Kidney epithelial cell (primary cell): ENCODE measurements around the gene ZNF77. TPM values are rescaled to one million over a fixed set of nuclear protein-coding genes. Genes with fewer than 3 reads are reported as not detected.
A peak's percentile ranks its signal among the peaks of the same experiment; 100 is the strongest.

ENCODE experiments used
- DNase-seq: peaks from one replicate; pipeline ENCODE4 v3.0.0-alpha.2; 2010; ENCODE audit warnings: low read depth
- H3K27me3 ChIP-seq: 2 replicates; pipeline ENCODE4 v1.6.0; 2011; ENCODE audit warnings: low read length; ENCODE audit not compliant: control insufficient read depth, insufficient read depth
- H3K36me3 ChIP-seq: 2 replicates; pipeline ENCODE4 v1.5.1; 2011; ENCODE audit warnings: low read length; ENCODE audit not compliant: control insufficient read depth, insufficient read depth
- H3K4me3 ChIP-seq: 2 replicates; pipeline ENCODE4 v1.5.1; 2011; ENCODE audit warnings: low read depth, mild to moderate bottlenecking, control low read depth, low read length
- total RNA-seq: library from RNA; depleted of rRNA; stranded (reverse); fragments of >200 nt; gene quantifications from 2 replicates; pipeline ENCODE4 v1.2.3, GENCODE V29; 2015
- TF ChIP-seq, protein P1 (sequence below): IDR thresholded peaks from 2 replicates; pipeline ENCODE4 v1.5.1; 2011; ENCODE audit warnings: mild to moderate bottlenecking, moderate library complexity, low read length, control low read depth, inconsistent platforms; ENCODE audit not compliant: insufficient read depth, poor library complexity, severe bottlenecking

ZNF77 gene
- total RNA-seq, 1 donor from 2014 or later: 3.1 TPM

DNA sequence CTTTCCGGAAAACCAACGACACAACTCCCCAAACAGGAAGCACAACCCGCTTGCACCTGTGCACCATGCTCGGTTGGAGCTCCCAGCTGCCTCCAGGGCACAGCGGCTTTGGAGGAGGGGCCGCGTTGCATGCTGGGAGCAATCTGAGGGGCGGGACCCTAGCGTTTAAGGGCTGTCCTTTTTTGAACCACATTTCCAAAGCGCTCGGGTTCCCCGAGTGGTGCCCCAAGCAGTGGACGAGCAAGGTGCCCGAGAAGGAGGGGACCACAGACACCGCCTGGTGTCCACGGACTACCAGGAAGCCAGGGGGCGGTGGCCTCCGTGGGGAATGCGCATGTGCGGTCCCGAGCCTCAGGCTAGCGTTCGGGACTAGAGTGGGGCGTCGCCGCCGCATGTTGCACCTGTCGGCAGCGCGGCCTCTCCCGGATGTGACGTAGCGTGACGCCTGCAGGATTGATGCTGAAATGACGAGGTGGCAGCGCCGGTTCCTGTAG lies 56.0 kb downstream of the ZNF77 start:
- no peak for DNase-seq
- H3K4me3 ChIP-seq: no peak overlapping the region

DNA sequence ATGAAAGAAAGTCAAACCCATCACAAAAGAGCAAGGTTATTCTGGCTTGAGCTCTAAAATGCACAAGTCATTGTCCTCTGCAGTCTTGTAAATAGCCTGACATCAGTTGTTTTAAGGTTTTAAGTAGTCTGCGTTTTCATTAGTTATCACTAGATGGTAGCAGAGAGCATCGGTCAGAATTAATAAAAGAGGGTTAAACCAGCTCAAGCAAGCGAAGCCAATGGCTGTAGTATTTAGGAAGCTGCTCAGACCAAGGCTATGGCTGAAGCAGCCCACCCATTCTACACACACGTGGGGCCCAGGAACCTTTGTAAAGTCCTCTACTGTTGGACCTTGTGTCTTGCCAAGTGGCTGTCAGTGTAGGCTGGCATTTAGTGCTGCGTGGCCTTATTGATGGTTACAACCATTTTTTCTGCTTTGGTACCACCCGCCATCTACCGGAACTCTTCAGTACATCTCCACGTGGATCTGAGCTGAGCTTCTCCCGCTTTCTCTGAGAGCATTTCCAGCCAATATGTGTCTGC lies 57.3 kb downstream of the ZNF77 start:
- Histone ChIP-seq H3K4me3 (no peak overlapping the region), H3K27me3 (no peaks in the 10 kb centered on the region), H3K36me3 (no peaks in the 10 kb centered on the region)
- TF ChIP-seq, protein P1, sequence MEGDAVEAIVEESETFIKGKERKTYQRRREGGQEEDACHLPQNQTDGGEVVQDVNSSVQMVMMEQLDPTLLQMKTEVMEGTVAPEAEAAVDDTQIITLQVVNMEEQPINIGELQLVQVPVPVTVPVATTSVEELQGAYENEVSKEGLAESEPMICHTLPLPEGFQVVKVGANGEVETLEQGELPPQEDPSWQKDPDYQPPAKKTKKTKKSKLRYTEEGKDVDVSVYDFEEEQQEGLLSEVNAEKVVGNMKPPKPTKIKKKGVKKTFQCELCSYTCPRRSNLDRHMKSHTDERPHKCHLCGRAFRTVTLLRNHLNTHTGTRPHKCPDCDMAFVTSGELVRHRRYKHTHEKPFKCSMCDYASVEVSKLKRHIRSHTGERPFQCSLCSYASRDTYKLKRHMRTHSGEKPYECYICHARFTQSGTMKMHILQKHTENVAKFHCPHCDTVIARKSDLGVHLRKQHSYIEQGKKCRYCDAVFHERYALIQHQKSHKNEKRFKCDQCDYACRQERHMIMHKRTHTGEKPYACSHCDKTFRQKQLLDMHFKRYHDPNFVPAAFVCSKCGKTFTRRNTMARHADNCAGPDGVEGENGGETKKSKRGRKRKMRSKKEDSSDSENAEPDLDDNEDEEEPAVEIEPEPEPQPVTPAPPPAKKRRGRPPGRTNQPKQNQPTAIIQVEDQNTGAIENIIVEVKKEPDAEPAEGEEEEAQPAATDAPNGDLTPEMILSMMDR: peak; percentile 53
- DNase-seq: no peak

More for the DNA sequence above, 56.0 kb downstream of the ZNF77 start:
- TF ChIP-seq, protein P1: no peak
- Histone ChIP-seq H3K27me3 (no peaks in the 10 kb centered on the region), H3K36me3 (no peaks in the 10 kb centered on the region)

DNA sequence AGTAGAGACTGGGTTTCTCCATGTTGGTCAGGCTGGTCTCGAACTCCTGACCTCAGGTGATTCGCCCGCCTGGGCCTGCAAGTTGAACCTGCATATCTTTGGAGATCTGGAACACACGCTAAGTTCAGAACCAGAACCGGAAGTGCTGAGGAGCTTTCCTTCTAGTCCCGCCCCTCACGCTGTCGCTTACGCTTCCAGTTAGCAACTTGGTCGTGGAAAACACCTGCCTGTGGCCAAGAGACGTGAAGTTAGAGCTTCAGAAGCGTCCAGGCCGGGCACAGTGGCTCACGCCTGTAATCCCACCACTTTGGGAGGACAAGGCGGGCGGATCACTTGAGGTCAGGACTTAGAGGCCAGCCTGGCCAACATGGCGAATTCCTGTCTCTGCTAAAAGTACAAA lies 59.0 kb downstream of the ZNF77 start:
- TF ChIP-seq, protein P1: no peak
- Histone ChIP-seq H3K36me3 (no peaks in the 10 kb centered on the region), H3K27me3 (no peaks in the 10 kb centered on the region), H3K4me3 (no peak overlapping the region)
- no peak for DNase-seq

DNA sequence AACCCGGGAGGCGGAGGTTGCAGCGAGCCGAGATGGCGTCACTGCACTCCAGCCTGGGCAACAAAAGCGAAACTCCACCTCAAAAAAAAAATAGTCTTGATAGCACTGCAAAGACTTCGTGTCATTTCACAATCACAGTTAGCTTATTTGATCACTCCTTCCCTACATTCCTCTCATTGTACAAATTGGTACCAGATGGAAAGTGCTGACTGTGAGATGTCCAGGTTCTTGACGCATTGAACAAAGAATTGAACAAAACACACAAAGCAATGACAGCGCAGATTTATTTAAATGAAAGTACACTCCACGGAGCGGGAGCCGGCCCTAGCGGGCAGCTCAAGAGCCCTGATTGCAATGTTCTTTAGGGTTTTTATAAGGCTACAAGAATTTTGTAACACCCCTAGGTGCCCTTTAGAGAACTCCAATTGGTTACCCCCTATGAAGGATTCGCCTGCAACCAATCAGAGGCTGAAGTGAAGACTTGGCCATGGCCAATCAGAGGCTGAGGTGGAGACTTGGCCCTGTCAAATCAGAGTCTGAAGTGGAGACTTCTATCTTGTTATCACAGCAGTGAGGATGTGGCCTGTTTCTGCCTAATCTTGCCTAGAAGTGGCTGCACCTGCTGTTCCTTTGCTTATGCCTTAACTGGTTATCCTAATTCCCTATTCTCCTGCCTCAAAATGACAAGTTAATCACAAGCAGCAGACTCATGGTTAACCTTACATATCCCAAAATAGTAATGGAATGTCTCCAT lies 60.9 kb downstream of the ZNF77 start:
- H3K27me3 ChIP-seq: no peaks in the 10 kb centered on the region
- DNase-seq: no peak
- H3K4me3 ChIP-seq: no peak overlapping the region
- no peaks in the 10 kb centered on the region for H3K36me3 ChIP-seq
- TF ChIP-seq, protein P1: no peak

Other genes starting within 250 kb of the ZNF77 start
- gene GNG7, start 242.3 kb downstream of the ZNF77 start, total RNA-seq: 0.21 and 0.33 TPM in 2 replicates
- 3.1 and 5.3 TPM in 2 replicates for gene DIRAS1, start 223.6 kb downstream of the ZNF77 start, total RNA-seq
- 59.6 TPM in 2 replicates for gene SLC39A3, start 205.0 kb downstream of the ZNF77 start, total RNA-seq
- 70.7 and 80.2 TPM in 2 replicates for gene SGTA, start 161.7 kb downstream of the ZNF77 start, total RNA-seq
- 79.0 and 85.9 TPM in 2 replicates for gene THOP1, start 159.5 kb downstream of the ZNF77 start, total RNA-seq
- 3.9 and 4.5 TPM in 2 replicates for gene ZNF554, start 125.1 kb downstream of the ZNF77 start, total RNA-seq
- 5.9 and 7.4 TPM in 2 replicates for gene ZNF555, start 103.5 kb downstream of the ZNF77 start, total RNA-seq
- gene ZNF556, start 77.6 kb downstream of the ZNF77 start, total RNA-seq: 0.07 TPM in 1 of 2 replicates, not detected in the other
- 1.6 and 3.0 TPM in 2 replicates for gene ZNF57, start 44.0 kb downstream of the ZNF77 start, total RNA-seq
- gene TLE6, start 32.6 kb upstream of the ZNF77 start, total RNA-seq: 0.50 and 2.2 TPM in 2 replicates
- 9.4 and 23.3 TPM in 2 replicates for gene TLE2, start 84.3 kb upstream of the ZNF77 start, total RNA-seq
- 340 and 353 TPM in 2 replicates for gene TLE5, start 117.5 kb upstream of the ZNF77 start, total RNA-seq
- gene GNA11, start 149.4 kb upstream of the ZNF77 start, total RNA-seq: 59.4 and 78.2 TPM in 2 replicates
- gene GNA15, start 191.1 kb upstream of the ZNF77 start, total RNA-seq: 1.5 and 2.3 TPM in 2 replicates
- gene S1PR4, start 233.8 kb upstream of the ZNF77 start, total RNA-seq: not detected in 2 replicates
- gene NCLN, start 241.0 kb upstream of the ZNF77 start, total RNA-seq: 57.0 and 91.7 TPM in 2 replicates